ENCODE measurements around the gene CPLANE1. TPM values are rescaled to one million over a fixed set of nuclear protein-coding genes. Genes with fewer than 3 reads are reported as not detected.

The CPLANE1 gene
- total and polyA plus RNA-seq, 2 donors (not counting 1 experiment from before 2014, with no cell fraction given), result 15.3 to 20.0 TPM

- Histone ChIP-seq H3K27me3 (ENCODE audit: control insufficient read depth, insufficient read depth, low read length) (no peaks in the 10 kb centered on the region), H3K4me2 (ENCODE audit: extremely low read depth, insufficient read depth, low read length) (no peak overlapping the region), H3K4me1 (ENCODE audit: control insufficient read depth, extremely low read depth, insufficient read depth, low read length) (no peaks in the 10 kb centered on the region), H3K27ac (ENCODE audit: insufficient read depth, low read length) (no peak overlapping the region), H4K20me1 (ENCODE audit: control insufficient read depth, extremely low read depth, insufficient read depth, low read length) (no peaks in the 10 kb centered on the region), H3K9me3 (ENCODE audit: control insufficient read depth, insufficient read depth, low read depth, low read length) (no peaks in the 10 kb centered on the region), H3K4me3 (replicated peaks in 1 of 4; ENCODE audit: control extremely low read depth in 1 of 4, insufficient read depth in 1 of 4, low read depth in 3 of 4, low read length in 4 of 4) (no peak overlapping the region), H3K36me3 (ENCODE audit: control insufficient read depth, insufficient read depth, low read length) (peaks cover 5% of the 10 kb centered on the region), H3K9ac (ENCODE audit: insufficient read depth, low read length) (no peak overlapping the region), H3K79me2 (ENCODE audit: control insufficient read depth, insufficient read depth, low read length) (no peaks in the 10 kb centered on the region), H2AFZ (ENCODE audit: low read length) (no peak overlapping the region)
- TF ChIP-seq CTCF (conservative IDR thresholded peaks at IDR 0.05 in 1 of 2, IDR thresholded peaks at IDR 0.05 in 1 of 2; ENCODE audit: low read depth in 1 of 2, low read length in 2 of 2) (no peak), EZH2 (IDR thresholded peaks at IDR 0.05; ENCODE audit: low read length, missing control alignments) (no peak)
- no peak for DNase-seq (ENCODE audit: low read depth in 2 of 2)
These were observed 185.4 kb downstream of the CPLANE1 start for GRCh38 chr5:37063739-37064138.

GRCh38 chr5:37060030-37060429 lies 189.1 kb downstream of the CPLANE1 start:
- Histone ChIP-seq H3K4me1 (ENCODE audit: control insufficient read depth, extremely low read depth, insufficient read depth, low read length) (no peaks in the 10 kb centered on the region), H3K4me3 (replicated peaks in 1 of 4; ENCODE audit: control extremely low read depth in 1 of 4, insufficient read depth in 1 of 4, low read depth in 3 of 4, low read length in 4 of 4) (no peak overlapping the region), H3K27me3 (ENCODE audit: control insufficient read depth, insufficient read depth, low read length) (no peaks in the 10 kb centered on the region), H3K27ac (ENCODE audit: insufficient read depth, low read length) (no peak overlapping the region), H3K36me3 (ENCODE audit: control insufficient read depth, insufficient read depth, low read length) (peaks cover 3% of the 10 kb centered on the region), H3K79me2 (ENCODE audit: control insufficient read depth, insufficient read depth, low read length) (no peaks in the 10 kb centered on the region), H2AFZ (ENCODE audit: low read length) (no peak overlapping the region), H4K20me1 (ENCODE audit: control insufficient read depth, extremely low read depth, insufficient read depth, low read length) (no peaks in the 10 kb centered on the region), H3K9me3 (ENCODE audit: control insufficient read depth, insufficient read depth, low read depth, low read length) (no peaks in the 10 kb centered on the region), H3K9ac (ENCODE audit: insufficient read depth, low read length) (no peak overlapping the region), H3K4me2 (ENCODE audit: extremely low read depth, insufficient read depth, low read length) (no peak overlapping the region)
- no peak for DNase-seq (ENCODE audit: low read depth in 2 of 2)
- no peak for TF ChIP-seq CTCF (conservative IDR thresholded peaks at IDR 0.05 in 1 of 2, IDR thresholded peaks at IDR 0.05 in 1 of 2; ENCODE audit: low read depth in 1 of 2, low read length in 2 of 2)
- TF ChIP-seq EZH2 (IDR thresholded peaks at IDR 0.05; ENCODE audit: low read length, missing control alignments), result no peak

GRCh38 chr5:37056762-37057161 lies 192.4 kb downstream of the CPLANE1 start:
- Histone ChIP-seq H3K27ac (ENCODE audit: insufficient read depth, low read length) (no peak overlapping the region), H3K4me2 (ENCODE audit: extremely low read depth, insufficient read depth, low read length) (no peak overlapping the region), H3K9me3 (ENCODE audit: control insufficient read depth, insufficient read depth, low read depth, low read length) (no peaks in the 10 kb centered on the region), H2AFZ (ENCODE audit: low read length) (no peak overlapping the region), H4K20me1 (ENCODE audit: control insufficient read depth, extremely low read depth, insufficient read depth, low read length) (no peaks in the 10 kb centered on the region), H3K36me3 (ENCODE audit: control insufficient read depth, insufficient read depth, low read length) (peaks cover 2% of the 10 kb centered on the region), H3K4me1 (ENCODE audit: control insufficient read depth, extremely low read depth, insufficient read depth, low read length) (no peaks in the 10 kb centered on the region), H3K4me3 (replicated peaks in 1 of 4; ENCODE audit: control extremely low read depth in 1 of 4, insufficient read depth in 1 of 4, low read depth in 3 of 4, low read length in 4 of 4) (no peak overlapping the region), H3K27me3 (ENCODE audit: control insufficient read depth, insufficient read depth, low read length) (no peaks in the 10 kb centered on the region), H3K79me2 (ENCODE audit: control insufficient read depth, insufficient read depth, low read length) (no peaks in the 10 kb centered on the region), H3K9ac (ENCODE audit: insufficient read depth, low read length) (no peak overlapping the region)
- no peak for DNase-seq (ENCODE audit: low read depth in 2 of 2)
- TF ChIP-seq CTCF (conservative IDR thresholded peaks at IDR 0.05 in 1 of 2, IDR thresholded peaks at IDR 0.05 in 1 of 2; ENCODE audit: low read depth in 1 of 2, low read length in 2 of 2), result no peak

Other genes starting within 250 kb of the CPLANE1 start
- 21.8 and 26.3 TPM in 2 replicates for gene NUP155, start 121.7 kb upstream of the CPLANE1 start, total RNA-seq
- gene NUP155, start 121.7 kb upstream of the CPLANE1 start, polyA plus RNA-seq, result 16.6 and 23.2 TPM in 2 replicates
- gene WDR70, start 129.9 kb upstream of the CPLANE1 start, total RNA-seq, result 34.0 and 37.5 TPM in 2 replicates
- 27.6 and 31.4 TPM in 2 replicates for gene WDR70, start 129.9 kb upstream of the CPLANE1 start, polyA plus RNA-seq

Data from fibroblast of lung (primary cell).